Measurements from ENCODE around the gene SNX24. TPM values are rescaled to one million over a fixed set of nuclear protein-coding genes. Genes with fewer than 3 reads are reported as not detected.

SNX24 gene
- total RNA-seq, 2 experiments from 2014 or later: 3.2 to 3.4 TPM

GRCh38 chr5:122942164-122942914 lies 96.9 kb downstream of the SNX24 start:
- Mint-ChIP-seq H3K4me3 (no peak overlapping the region), H3K27ac (no peak overlapping the region), H3K36me3 (no peaks in the 10 kb centered on the region), H3K4me1 (peaks cover 4% of the 10 kb centered on the region), H3K9me3 (no peaks in the 10 kb centered on the region), H3K27me3 (peaks cover 4% of the 10 kb centered on the region)
- no peak for DNase-seq
- ATAC-seq (ENCODE audit: low read depth): no peak
- POLR2A ChIA-PET: no interaction called here

DNA sequence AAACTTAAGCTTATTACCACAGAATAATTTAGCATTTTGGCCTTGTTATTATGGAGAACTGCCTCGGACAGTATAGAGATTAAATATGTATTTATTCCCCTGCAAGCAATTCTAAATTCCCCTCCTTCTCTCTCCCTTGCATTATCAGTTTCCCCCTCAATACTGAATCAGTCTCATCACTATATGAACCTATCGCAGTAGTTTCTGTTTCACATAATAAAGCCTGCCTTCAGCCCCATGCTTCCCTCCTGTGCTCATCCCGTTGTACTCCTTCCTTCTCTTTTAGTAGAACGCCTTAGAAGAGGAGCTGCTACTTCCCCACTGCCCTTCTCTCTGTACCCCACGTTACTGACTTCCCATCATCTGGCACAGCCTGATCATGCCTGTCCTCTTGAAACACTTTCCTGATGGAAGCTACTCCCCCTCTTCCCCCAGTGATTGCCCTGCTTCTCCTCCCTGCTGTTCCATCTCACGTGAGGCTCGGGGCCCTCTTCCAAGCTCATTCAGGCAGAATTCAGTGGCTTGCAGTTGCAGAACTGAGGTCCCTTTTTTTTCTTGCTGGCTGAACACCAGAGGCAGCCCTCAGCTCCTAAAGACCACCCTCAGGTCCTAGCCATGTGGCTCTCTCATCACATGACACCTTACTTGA lies 97.8 kb downstream of the SNX24 start:
- H3K4me3 Mint-ChIP-seq: no peak overlapping the region
- H3K36me3 Mint-ChIP-seq: no peaks in the 10 kb centered on the region
- DNase-seq: no peak
- H3K27me3 Mint-ChIP-seq: peaks cover 4% of the 10 kb centered on the region
- POLR2A ChIA-PET: no interaction called here
- peaks cover 4% of the 10 kb centered on the region for H3K4me1 Mint-ChIP-seq
- ATAC-seq (ENCODE audit: low read depth): no peak
- H3K9me3 Mint-ChIP-seq: no peaks in the 10 kb centered on the region
- no peak overlapping the region for H3K27ac Mint-ChIP-seq

GRCh38 chr5:122944051-122944450 lies 98.6 kb downstream of the SNX24 start:
- H3K4me3 Mint-ChIP-seq: no peak overlapping the region
- no peak for DNase-seq
- POLR2A ChIA-PET: no interaction called here
- ATAC-seq (ENCODE audit: low read depth): no peak
- peaks cover 4% of the 10 kb centered on the region for H3K4me1 Mint-ChIP-seq
- H3K27ac Mint-ChIP-seq: no peak overlapping the region
- H3K27me3 Mint-ChIP-seq: peaks cover 4% of the 10 kb centered on the region
- no peaks in the 10 kb centered on the region for H3K9me3 Mint-ChIP-seq
- H3K36me3 Mint-ChIP-seq: no peaks in the 10 kb centered on the region

- no peak for ATAC-seq (ENCODE audit: low read depth)
- Mint-ChIP-seq H3K9me3 (no peaks in the 10 kb centered on the region), H3K4me3 (no peak overlapping the region), H3K27ac (no peak overlapping the region), H3K36me3 (no peaks in the 10 kb centered on the region), H3K27me3 (peaks cover 4% of the 10 kb centered on the region), H3K4me1 (peaks cover 4% of the 10 kb centered on the region)
- DNase-seq: no peak
- POLR2A ChIA-PET: no interaction called here
Measured at GRCh38 chr5:122947372-122947771, 102.0 kb downstream of the SNX24 start.

DNA sequence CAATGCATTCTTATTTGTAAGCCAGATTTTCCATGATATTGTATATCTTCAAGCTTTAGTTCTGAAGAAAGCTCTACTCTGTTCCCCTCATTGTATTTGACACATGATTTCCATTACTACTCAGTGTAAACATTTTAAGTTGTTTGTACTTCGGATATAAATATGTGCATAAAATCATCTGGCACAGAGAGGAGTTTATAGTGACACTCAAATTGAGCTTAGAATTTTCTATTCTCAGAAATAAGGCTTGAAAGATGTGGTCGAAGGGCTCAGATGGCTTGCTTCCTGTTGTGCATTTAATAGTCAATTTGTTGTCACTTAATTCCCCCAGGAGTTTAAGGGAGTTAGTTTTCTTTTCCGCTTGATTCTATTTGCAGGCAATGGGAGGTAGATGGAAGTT lies 102.4 kb downstream of the SNX24 start:
- ATAC-seq (ENCODE audit: low read depth): no peak
- H3K9me3 Mint-ChIP-seq: no peaks in the 10 kb centered on the region
- no peak for DNase-seq
- H3K4me3 Mint-ChIP-seq: no peak overlapping the region
- peaks cover 4% of the 10 kb centered on the region for H3K27me3 Mint-ChIP-seq
- no peak overlapping the region for H3K27ac Mint-ChIP-seq
- no peaks in the 10 kb centered on the region for H3K36me3 Mint-ChIP-seq
- H3K4me1 Mint-ChIP-seq: peaks cover 4% of the 10 kb centered on the region
- POLR2A ChIA-PET: no interaction called here

DNA sequence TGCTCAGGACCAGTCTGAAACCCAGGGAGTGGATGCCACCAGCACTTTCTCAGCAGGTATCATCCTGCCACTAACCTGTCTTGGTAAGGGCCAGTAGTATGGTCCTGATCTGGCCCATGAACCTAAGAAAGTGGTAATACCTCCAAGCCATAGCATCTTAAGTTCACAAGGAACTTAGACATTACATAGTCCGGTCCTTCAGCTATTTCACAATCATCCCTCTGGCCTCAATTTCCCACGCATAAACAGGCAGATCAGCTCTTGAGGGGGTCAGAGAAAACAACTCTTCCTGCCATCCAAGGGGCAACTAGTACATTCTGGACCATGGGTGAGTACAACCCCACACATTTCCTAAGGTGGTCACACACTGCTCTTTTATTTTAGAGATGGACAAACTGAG lies 102.9 kb downstream of the SNX24 start:
- Mint-ChIP-seq H3K9me3 (no peaks in the 10 kb centered on the region), H3K4me1 (no peaks in the 10 kb centered on the region), H3K27me3 (peaks cover 4% of the 10 kb centered on the region), H3K27ac (no peak overlapping the region), H3K36me3 (no peaks in the 10 kb centered on the region), H3K4me3 (no peak overlapping the region)
- no peak for ATAC-seq (ENCODE audit: low read depth)
- POLR2A ChIA-PET: no interaction called here
- no peak for DNase-seq

DNA sequence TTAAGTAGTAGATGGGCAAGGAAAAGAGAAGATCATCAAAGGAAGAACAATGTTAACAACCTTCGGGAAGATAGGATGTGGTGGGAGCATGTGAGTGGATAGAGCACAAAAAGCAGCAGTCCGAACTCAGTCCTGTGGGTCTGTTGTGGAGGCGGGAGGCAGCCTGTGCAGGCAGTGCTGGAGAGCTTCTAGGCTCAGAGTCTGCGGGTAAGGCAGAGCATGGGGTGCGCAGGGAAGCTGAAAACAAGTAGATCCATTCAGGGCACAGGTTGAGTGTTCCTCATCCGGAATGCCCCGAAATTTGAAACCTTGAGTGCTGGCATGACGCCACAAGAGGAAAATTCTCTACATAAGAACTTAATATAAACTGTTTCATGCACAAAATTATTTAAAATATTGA lies 106.2 kb downstream of the SNX24 start:
- Mint-ChIP-seq H3K27ac (no peak overlapping the region), H3K36me3 (no peaks in the 10 kb centered on the region), H3K9me3 (no peaks in the 10 kb centered on the region), H3K27me3 (peaks cover 2% of the 10 kb centered on the region), H3K4me1 (no peaks in the 10 kb centered on the region), H3K4me3 (no peak overlapping the region)
- no peak for ATAC-seq (ENCODE audit: low read depth)
- POLR2A ChIA-PET: no interaction called here
- DNase-seq: no peak

GRCh38 chr5:122954719-122955118 lies 109.3 kb downstream of the SNX24 start:
- POLR2A ChIA-PET: no interaction called here
- DNase-seq (no peak), ATAC-seq (ENCODE audit: low read depth) (no peak)
- Mint-ChIP-seq H3K9me3 (no peaks in the 10 kb centered on the region), H3K4me1 (no peaks in the 10 kb centered on the region), H3K27ac (no peak overlapping the region), H3K36me3 (no peaks in the 10 kb centered on the region), H3K4me3 (no peak overlapping the region), H3K27me3 (peaks cover 4% of the 10 kb centered on the region)

DNA sequence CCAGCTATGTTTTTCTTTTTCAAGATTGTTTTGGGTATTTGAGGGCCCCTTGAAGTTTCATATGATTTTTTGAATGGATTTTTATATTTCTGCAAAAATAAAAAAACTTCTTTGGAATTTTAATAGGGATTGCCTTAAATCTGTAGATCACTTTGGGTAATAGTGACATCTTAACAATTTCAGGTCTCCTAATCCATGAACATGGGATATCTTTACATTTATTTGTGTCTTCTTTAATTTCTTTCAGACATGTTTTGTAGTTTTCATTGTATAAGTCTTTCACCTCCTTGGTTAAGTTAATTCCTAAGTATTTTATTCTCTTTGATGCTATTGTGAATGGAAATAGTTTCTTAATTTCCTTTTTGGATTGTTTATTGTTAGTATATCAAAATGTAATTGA lies 112.0 kb downstream of the SNX24 start:
- DNase-seq (no peak), ATAC-seq (ENCODE audit: low read depth) (no peak)
- Mint-ChIP-seq H3K27ac (no peak overlapping the region), H3K4me1 (no peaks in the 10 kb centered on the region), H3K4me3 (no peak overlapping the region), H3K27me3 (peaks cover 4% of the 10 kb centered on the region), H3K9me3 (peaks cover 1% of the 10 kb centered on the region), H3K36me3 (no peaks in the 10 kb centered on the region)
- POLR2A ChIA-PET: no interaction called here

- Mint-ChIP-seq H3K27ac (no peak overlapping the region), H3K9me3 (peaks cover 1% of the 10 kb centered on the region), H3K27me3 (peaks cover 2% of the 10 kb centered on the region), H3K4me1 (no peaks in the 10 kb centered on the region), H3K4me3 (no peak overlapping the region), H3K36me3 (no peaks in the 10 kb centered on the region)
- DNase-seq (no peak), ATAC-seq (ENCODE audit: low read depth) (no peak)
- POLR2A ChIA-PET: no interaction called here
Measured at GRCh38 chr5:122959740-122960445, 114.5 kb downstream of the SNX24 start.

- Mint-ChIP-seq H3K36me3 (no peaks in the 10 kb centered on the region), H3K4me3 (no peak overlapping the region), H3K9me3 (peaks cover 1% of the 10 kb centered on the region), H3K27ac (no peak overlapping the region), H3K27me3 (peaks cover 2% of the 10 kb centered on the region), H3K4me1 (no peaks in the 10 kb centered on the region)
- ATAC-seq (ENCODE audit: low read depth): no peak
- POLR2A ChIA-PET: no interaction called here
- DNase-seq: no peak
Measured at GRCh38 chr5:122963305-122963704, 117.9 kb downstream of the SNX24 start.

DNA sequence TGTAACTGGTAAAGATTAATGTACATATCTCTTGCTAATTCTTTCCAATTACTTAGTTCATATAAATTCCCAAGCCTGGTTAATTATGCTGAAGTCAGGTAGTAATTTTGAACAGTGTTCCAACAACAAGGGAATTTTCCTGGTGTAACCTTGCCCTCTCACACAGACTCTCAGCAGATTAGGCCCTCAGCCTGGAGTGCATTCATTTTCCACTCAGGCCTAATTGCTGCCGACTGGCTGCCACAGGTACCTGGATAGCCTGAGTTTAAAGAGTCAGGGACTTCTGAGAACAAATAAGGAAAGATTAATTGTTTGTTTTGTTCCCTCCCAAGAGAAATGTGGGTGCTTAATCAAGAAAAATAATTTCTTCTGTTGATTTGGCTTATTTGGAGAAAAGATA lies 119.7 kb downstream of the SNX24 start:
- H3K27ac Mint-ChIP-seq: no peak overlapping the region
- ATAC-seq (ENCODE audit: low read depth): no peak

DNA sequence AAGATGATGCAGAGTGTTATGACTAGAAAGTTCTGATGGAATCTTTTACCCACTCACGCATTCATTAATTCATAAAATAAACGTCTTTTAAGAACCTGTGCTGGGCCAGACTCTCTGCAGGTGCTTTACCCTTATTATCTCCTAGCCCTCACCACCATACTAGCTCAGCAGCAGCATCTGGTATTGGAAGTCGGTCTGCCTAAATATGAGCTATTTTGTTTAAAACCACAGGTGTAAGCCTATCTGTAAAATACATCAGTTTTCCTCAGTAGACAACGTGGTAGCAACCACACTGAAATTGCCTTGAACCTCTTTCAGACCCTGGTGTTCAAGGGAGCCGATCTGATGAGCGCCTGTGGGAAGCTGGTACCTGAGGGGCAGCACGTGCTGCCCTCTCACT lies 121.7 kb downstream of the SNX24 start:
- Mint-ChIP-seq H3K4me3 (no peak overlapping the region), H3K27ac (no peak overlapping the region), H3K9me3 (no peaks in the 10 kb centered on the region), H3K36me3 (no peaks in the 10 kb centered on the region), H3K4me1 (no peaks in the 10 kb centered on the region), H3K27me3 (no peaks in the 10 kb centered on the region)
- POLR2A ChIA-PET: no interaction called here
- no peak for DNase-seq
- no peak for ATAC-seq (ENCODE audit: low read depth)

More for the DNA sequence above, 119.7 kb downstream of the SNX24 start:
- H3K36me3 Mint-ChIP-seq: no peaks in the 10 kb centered on the region
- no peak for DNase-seq
- H3K27me3 Mint-ChIP-seq: no peaks in the 10 kb centered on the region
- H3K4me3 Mint-ChIP-seq: no peak overlapping the region
- H3K4me1 Mint-ChIP-seq: no peaks in the 10 kb centered on the region
- no peaks in the 10 kb centered on the region for H3K9me3 Mint-ChIP-seq
- POLR2A ChIA-PET: no interaction called here

DNA sequence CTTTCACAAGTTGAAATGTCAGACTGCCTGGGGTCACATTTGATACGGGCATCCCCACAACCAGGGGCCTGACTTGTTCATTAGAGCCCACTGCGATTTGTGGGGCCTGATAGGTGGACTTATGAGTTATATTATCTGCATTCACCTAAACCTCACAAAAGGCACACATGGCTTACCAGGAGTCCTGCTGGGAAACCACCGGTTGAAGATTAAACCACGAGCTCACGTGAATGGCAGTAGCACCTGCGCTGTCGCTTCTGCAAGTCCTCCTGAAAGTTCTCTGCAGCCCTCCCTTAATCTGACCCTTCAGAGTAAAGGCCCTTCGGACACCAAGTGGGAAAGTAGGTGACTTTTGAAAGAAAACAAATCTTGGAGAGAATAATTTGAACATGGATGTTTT lies 122.2 kb downstream of the SNX24 start:
- Mint-ChIP-seq H3K4me1 (no peaks in the 10 kb centered on the region), H3K27ac (no peak overlapping the region), H3K4me3 (no peak overlapping the region), H3K9me3 (no peaks in the 10 kb centered on the region), H3K36me3 (no peaks in the 10 kb centered on the region), H3K27me3 (no peaks in the 10 kb centered on the region)
- DNase-seq: no peak
- POLR2A ChIA-PET: no interaction called here
- no peak for ATAC-seq (ENCODE audit: low read depth)

Data from activated naive CD8-positive, alpha-beta T cell treated with anti-CD3 and anti-CD28 coated beads, Interleukin-2, amount 10 ng/mL, durations not matched to agents 7 days and 5 days (primary cell).